Stimulated activated CD8-positive, alpha-beta memory T cell treated with anti-CD3 and anti-CD28 coated beads, Interleukin-2, amount 100 ng/mL, for 1 hour (primary cell): ENCODE results near the gene SLC50A1.

Experiments
- DNase-seq, 2 donors: peaks; one replicate each; pipeline ENCODE4 v3.0.0-alpha.2; 2020; ENCODE audit warnings: low read depth in 2 of 2

Gene SLC50A1

GRCh38 chr1:155184351-155184811 lies 48.7 kb downstream of the SLC50A1 start:
- DNase-seq, result no peak

- DNase-seq, result no peak
Observed at GRCh38 chr1:155184835-155185782, 49.5 kb downstream of the SLC50A1 start.

- no peak for DNase-seq
Observed at GRCh38 chr1:155185783-155186066, 50.1 kb downstream of the SLC50A1 start.

- DNase-seq, result no peak
Observed at GRCh38 chr1:155186067-155186793, 50.6 kb downstream of the SLC50A1 start.

GRCh38 chr1:155186794-155187455 lies 51.3 kb downstream of the SLC50A1 start:
- DNase-seq, result no peak

GRCh38 chr1:155187456-155187891 lies 51.8 kb downstream of the SLC50A1 start:
- no peak for DNase-seq

GRCh38 chr1:155188268-155188667 lies 52.6 kb downstream of the SLC50A1 start:
- no peak for DNase-seq
